Measurements from ENCODE around the gene DCAF7.

DCAF7 gene

DNA sequence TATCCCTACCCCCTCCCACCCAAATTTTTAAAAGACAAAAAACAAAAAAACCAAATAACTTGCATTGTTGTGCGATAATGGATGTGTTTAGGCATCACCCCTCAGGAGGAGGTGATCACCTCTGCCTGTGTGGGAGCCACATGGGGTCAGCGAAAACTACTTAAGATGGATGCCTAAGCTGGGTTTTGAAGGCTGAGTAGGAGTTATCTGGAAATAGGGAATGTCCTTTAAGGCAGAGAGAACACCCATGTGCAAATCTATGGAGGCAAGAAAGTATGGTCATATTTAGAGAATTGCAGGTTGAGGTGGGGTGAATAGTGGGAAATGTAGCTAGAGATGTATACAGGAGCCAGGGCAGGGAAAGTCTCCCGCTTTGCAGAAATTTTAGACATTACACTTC is 44.9 kb downstream of the DCAF7 start:
- DNase-seq, result no peak

DNA sequence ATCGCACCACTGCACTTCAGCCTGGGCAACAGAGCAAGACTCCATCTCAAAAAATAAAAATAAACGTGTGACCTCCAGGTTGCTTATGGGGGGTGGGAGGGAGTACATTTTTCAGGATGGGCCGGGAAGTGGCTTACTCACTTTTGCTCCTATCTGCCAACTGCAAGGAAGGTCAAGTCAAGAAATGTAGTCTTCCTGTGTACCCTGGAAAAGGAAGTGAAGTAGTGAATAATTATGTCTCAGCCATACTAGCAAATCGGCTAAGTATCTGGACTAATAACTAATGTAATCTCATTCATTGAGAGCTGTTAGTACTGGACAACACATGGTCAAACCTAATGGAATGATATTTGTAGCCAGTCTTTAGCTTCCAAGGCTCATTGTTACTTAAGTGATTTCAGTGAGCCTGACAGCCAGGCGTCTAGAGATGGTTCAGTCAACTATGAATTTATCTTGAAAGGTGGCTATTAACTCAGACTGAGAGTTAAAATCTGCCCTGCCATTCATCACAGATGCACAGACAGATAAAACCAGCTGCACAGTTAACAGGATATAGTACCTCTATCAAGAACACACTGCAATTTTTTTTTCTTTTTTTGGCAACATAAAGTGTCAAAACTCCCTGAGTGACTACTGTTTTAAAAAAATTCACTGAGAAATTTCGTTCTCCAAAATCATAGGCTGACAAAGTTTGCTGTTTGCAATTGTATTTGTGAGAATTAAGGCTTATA is 46.7 kb downstream of the DCAF7 start:
- DNase-seq, result no peak

DNA sequence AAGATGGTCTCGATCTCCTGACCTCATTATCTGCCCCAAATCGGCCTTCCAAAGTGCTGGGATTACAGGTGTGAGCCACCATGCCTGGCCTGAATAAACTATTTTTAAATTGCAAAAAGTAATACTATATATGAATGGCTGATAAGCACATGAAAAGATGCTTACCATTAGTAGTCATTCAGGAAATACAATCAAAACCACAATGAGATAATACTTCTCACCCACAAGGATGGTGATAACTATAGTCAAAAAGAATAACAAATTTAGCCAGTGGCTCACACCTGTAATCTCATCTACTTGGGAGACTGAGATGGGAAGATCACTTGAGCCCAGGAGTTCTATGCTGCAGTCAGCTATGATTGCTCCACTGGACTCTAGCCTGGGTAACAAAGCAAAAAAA is 48.0 kb downstream of the DCAF7 start:
- DNase-seq, result no peak

DNA sequence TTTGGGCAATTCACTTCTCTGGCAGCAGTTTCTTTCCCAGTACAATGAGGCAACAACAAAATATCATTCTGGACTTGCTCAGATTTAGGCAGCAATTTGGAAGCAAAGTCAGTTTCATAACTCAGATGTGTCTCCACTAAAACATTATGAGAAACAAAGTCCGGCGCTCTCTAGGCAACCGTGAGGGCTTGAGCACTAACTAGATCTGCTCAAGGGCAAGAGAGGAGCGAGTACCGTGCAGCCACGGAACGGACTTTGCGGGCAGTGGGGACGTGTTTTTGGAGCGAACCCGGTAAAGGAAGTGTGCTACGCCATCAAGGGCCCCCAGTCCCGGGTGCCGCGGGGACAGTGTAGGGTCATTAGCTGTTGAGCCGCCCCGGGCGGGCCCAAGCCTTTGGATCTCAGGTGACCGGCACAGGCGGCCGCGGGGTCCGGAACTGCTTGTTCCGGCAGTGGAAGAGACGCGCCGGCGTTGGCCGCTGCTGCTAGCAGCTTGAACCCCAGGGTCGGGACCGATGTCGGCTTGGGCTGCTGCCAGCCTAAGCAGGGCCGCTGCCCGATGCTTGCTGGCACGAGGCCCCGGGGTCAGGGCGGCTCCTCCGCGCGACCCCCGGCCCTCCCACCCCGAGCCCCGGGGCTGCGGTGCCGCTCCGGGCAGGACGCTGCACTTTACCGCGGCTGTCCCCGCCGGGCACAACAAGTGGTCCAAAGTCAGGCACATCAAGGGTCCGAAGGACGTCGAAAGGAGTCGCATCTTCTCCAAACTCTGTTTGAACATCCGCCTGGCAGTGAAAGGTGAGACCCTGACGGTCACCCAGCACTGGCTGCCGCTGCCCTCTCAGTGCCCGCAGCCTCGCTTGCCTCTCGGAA is 50.5 kb downstream of the DCAF7 start, which contains the start of gene TACO1:
TSS of gene TACO1 (plus strand) at position 327 of the 870 bp plus-strand sequence. CDS start at position 516, 189 bp downstream.
- peak; percentile 74 for DNase-seq

DNA sequence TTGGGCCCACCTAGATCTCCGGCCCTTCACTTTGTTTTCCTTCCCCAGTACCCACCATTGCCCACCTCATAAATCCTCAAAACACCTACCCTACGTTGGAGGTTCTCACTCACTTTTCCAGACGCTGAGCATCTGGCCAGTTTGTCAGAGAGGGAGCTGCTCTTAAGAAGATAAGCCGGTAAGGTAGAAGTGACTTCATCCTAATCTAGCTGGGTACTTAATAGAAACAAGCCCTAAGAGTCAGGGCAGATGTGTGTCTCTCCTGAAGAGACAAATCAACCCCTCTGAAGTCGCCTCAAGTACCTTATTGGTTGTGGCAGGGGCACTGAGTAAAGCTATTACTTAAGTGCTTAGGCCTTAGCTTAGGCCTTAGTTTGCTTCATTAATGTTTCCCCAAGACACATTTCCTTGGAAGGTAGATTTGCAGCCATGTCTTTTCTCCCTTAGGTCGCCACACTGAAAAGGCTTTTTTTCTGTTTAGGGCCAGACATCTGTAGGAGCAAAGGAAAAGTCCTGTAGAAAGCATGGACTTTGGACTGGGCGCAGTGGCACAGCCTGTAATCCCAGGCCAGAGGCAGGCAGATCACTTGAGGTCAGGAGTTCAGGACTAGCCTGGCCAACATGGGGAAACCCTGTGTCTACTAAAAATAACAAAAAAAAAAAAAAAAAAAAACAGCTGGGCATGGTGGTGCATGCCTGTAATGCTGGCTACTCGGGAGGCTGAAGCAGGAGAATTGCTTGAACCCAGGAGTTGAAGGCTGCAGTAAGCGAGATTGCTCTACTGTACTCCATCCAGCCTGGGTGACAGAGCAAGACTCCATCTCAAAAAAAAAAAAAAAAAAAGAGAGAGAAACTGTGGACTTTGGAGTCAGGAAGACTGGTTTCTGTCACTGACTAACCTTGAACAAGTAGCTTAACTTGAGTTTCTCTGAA is 51.4 kb downstream of the DCAF7 start:
- no peak for DNase-seq

DNA sequence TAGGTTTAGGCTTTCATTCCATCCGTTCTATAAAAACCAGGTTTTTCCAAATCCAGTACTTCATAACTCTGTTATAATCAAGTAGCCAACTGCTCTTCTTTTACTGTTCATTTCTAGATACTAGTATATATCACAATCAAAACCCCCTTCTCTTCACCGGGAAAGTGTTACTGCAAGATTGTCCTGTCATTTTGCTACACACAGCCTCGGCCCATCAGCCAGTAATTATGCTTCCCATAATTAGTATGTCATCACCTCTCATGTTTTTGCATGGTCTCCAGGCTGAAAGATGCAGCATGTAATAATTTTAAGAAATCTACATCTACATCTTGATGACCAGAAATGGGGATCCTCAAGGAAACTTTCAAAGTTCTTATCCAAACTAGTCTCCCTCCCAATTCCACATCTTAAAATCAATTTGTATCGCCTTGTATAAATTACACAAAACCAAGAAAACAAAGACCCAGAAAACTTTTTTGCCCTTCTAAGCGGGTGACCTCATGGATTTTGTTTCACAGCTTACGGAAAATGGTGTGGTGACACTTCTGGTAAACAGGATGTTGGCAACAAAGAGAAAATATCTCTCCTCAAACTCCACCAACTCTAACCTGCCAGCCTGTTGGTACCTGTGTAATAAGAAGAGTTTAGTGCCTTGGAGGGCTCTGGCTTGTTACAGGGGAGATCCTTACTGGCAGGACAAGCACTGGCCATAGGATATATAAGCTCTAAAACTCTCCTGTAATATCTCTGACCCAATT is 59.7 kb downstream of the DCAF7 start:
- no peak for DNase-seq

DNA sequence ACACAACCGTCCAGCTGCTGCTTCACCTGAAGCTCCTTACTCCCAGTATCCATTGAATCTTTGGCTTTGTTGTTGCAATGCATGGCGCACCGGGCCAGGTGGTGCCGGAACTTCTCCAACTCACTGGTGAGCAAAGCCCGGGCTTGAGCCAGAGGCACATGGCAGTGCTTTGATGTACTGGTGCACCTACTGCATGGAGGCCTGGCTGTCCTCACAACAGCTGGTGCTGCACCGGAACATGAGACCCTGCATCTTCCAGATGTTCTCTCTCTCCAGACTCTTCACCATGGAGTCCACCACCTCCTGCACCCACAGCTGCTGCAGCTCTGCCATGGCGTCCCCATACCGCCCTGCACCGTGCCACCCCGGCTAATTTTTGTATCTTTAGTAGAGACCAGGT is 60.6 kb downstream of the DCAF7 start:
- DNase-seq, result no peak

DNA sequence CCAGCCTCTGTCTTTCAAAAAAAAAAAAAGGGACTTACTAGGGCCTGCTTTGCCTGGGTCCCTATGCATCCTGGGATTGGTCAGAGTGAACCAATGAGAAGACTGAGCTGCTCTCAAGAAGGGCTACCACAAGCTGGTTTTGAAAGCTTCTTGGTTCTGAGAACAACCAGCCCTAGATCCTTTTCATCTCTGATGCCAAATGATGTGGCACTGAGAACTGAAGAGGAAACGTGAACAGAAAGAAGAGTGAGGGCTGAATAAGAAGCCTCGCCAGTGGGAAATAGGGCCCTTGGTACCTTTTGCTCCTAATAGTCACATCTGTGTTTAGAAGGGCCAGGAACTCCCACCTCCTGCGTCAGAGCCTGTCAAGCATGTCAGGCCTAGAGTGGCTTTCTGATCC is 61.1 kb downstream of the DCAF7 start:
- no peak for DNase-seq

DNA sequence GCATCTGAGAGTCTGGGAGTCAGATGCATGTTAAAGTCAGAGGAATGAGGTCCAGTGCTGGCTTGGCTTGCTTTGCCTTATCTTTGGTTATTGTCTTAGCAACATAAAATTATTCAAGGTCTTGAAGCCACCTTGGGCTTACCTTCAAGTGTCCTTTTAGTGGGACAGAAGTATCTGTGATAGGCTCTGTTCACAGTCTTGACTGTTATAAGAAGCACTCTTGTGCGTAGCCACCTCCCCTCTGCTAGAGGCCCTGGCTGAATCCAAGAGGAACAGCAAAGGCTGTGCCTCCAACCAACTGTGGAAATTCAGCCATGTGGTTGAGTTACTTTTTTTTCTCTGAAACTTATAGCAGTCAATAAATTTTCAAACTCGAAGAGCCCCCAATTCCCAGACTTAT is 63.4 kb downstream of the DCAF7 start:
- DNase-seq, result no peak

DNA sequence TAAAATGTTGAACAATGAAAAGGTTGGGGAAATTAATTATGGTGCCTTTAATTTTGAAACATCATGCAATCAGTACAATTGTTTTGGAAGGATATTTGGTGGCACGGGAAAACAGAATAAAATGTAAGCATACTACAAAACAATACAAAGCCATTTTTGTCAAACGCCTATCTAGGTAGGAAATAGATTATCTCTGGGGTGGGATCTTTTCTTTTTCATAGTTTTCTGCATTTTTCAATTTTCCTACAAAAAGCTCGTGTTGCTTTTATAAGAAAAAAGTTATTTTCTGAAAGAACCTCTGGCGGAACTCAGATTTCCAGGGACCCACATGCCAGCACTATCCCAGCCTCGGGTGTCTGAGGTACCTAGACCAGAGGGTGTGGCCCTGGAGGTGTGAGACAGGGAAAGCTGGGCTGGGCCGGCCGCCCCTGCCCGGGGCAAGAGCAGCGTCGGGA is 71.0 kb downstream of the DCAF7 start:
- DNase-seq, result no peak

DNA sequence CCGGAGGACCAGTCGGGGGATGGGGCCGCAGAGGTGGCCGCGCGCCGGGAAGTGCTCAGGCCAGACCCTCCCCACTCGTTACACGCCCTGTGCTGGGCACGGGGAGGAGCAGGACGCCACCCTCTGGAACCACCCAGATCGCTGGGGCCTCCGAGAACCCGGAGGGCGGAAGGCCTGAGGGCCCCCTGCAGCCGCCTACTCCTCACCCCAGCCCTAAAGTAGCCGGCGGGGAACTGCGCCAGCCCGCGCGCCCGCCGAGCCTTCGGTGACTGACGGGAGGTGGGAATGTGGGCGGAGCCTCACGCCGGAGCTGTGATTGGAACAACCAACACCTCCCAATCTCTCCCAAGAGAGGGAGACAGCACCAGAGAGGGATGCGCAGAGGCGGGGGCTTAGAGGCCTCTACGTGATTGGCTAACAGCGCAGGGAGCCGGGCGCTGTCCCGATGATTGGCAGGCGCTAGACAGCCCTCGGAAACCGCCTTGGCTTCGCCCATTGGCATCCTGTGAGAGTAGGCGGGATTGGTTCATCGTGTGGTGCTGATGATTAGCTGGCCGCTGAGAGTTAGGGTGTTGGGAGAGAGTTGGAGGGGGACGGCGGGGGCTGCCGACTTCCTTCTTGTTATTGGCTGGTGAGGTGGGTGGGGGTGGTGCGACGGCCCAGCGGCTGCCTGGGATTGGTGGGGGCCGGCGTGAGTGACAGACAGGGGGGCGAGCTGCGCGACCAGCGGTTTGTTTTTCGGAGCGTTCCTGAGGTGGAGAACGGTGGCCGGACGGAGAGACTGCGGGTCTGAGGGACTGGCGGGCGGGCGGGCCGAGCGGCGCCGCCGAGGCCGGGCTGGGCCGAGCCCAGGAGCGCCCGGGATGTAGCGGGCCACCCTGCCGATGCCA is 71.7 kb downstream of the DCAF7 start, which contains the start of gene MAP3K3:
TSS of gene MAP3K3 (plus strand) at position 734 of the 890 bp plus-strand sequence. CDS start 343 bp downstream, outside the sequence.
- peak; percentile 99 for DNase-seq

DNA sequence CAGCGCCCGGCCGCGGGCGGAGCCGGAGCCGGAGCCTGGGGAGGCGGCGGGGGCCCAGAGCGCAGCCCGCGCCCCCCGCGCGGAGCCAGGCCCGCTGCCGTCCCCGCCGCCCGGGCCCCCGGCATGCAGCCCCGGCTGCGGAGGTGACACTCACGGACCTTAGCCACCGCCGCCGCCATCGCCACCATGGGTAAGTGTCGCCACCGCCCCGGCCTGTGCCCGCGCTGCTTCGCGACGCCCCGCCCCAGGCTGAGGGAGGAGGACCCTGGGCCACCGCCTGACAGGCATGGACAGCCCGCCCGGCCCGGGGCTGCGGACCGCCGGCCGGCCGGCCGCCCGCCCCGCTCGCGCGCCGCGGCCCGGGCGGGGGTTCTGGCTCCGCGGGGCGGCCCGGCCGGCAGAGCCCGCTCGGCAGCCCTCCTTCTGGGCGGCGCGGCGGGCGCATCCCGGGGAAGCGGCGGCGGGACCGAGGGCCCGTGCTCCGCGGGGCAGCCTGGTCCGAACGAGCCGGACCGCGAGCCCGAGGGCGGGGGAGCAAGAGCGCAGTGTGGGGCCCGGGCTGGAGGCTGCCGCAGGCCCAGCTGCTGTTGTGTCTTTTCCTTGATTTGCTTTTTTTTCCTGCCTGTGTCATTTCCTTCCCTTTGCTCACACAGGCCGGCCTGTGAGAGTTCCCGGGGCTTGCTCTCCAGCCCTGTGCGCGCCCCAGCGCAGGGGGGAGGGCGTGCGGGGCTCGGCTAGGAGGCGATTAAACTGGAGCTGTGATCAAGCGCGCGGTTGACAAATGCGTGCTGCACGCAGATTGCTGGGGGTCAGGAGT is 72.5 kb downstream of the DCAF7 start:
- DNase-seq, result peak; percentile 47

DNA sequence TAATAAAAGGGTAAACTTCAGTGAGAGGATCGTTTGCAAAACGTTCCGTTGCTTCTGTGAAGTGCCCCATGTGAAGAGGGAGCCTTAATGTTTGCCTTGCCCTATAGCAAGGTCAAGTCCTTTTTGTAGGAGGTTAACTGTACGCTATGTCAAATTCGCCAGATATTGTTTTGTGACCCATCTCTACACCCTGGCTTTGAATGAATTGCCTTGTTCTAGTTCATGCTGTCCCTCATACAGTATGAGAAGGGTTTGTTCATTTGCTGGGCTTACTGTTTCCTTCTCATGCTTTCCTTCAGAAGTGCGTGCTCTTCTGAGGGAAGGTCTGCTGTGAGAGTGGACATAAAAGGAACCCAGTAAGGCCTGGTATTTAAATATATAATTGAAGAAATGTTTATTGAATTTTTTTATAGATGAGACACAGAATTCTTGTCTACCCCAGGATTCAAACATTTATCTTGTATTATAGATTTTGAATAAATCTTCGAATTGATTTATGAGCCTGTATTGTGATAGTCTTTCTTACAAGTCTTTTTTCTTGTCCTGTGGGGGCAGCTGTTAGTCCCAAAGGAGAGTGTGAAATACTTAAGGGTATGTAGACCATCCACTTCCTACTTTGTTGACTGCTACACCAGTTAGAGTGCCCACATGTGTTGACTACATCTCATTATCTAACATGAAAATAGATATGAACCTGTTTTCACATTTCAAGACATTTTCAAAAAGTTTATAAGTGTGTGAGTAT is 73.7 kb downstream of the DCAF7 start:
- no peak for DNase-seq

DNA sequence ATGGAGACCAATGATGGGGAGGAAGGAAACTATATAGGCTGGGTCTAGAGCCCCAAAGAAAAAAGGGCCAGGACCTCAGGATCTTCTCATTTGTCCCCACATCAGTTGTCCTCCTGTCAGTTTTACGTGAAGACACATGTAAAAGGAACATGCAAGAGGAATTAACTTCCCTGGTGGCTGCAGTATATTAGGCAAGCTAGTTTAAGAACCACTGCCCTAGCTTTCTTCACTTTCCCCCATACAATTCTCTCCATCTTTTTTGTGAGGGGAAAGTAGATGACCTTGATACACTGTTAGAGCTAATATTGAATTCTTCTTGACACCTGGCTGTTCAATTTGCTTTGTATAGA is 74.2 kb downstream of the DCAF7 start:
- DNase-seq, result no peak

DNA sequence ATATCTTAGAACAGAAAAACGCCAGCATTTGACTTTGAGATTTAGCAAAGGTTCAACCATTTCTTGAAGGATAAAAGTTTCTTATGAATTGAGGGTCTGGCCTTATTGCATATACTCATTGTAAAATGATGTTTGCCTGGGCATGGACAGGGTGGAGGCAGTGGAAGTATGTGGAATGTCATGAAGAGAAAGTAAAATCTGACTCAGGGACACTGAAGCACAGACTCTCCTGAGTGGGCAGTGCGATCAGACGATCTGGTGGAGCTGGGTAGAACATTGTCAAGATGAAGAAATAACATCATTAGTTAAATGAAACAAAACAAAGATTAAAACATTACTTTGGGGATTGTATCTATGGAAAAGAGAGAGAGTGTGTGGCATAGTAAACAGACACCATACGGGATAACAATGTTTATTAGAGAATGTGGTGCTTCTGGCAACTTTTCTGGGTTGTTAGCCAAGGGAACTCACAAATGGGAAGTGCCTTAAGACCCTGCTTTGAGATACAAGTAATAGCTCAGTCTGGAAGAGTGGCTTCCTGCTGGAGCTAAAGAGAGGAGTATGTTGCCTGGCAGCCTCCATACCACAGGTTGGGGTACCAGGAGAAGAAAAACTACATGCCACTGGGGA is 76.4 kb downstream of the DCAF7 start:
- no peak for DNase-seq

DNA sequence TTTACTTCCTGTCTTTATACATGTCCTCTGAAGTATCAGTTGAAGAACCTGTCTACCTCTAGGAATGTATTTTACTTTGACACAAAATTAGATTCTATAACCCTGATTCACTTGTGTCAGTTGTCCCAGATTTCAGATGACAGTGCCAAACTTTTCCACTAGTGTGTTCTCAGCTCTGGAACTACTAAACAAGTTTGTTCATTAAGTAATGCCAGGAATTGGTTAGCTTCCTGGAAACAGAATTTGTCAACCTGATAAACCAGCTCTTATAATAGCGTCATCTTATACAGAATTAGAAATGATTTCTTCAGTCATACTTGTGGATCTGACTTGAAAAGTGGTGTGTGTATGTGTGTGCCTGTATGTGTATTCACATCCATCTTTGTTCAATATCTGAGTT is 79.3 kb downstream of the DCAF7 start:
- DNase-seq, result no peak

DNA sequence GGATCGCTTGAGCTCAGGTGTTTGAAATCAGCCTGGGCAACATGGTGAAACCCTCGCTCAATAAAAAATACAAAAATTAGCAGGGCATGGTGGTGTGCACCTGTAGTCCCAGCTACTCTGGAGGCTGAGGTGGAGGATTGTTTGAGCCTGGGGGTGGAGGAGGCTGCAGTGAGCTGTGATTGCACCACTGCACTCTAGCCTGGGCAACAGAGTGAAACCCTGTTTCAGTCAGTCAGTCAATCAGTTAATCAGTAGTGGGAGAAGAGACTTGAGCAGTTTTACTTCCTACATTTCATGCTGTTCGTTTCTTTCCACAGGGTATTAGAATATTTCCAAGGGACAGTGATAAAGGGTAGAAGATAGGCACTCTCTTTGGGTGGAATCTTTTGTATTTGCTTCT is 80.8 kb downstream of the DCAF7 start:
- DNase-seq, result no peak

DNA sequence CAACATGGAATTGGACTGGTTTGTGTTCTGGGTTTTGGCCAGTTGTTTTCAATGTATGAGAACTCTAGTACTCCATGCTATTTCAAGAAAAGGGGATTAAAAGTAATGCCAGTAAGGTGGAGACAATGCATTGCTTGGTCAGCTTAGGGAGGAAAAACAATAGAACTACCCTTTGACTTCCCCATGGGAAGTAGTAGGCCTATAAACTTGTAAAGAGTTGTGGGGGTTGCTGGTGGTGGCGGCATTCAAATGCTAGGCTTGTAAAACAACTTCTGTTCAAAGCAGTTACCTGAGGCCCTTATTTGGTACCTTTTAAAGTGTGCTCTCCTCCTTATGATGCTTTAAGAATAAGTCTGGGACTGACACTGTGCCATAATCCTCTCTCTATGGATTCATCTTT is 81.3 kb downstream of the DCAF7 start:
- no peak for DNase-seq

DNA sequence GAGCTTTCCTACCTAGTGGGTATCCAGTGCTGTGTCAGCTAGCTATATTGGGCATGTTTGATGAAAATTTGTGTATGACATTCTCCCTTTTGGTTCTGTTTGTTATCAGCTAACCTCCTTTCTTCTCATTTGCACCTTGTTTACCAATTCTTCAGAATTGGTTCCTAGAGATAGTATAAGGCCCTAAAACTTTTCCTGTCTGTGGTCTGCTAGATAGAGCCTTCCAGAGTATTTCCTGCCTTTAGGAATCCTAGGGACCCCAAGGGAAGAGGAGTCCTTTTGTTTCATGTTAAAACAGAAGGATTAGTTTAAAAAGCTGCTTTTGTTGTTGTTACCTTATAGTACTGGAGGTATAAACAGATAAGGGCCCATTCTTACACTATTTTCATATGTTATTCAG is 83.5 kb downstream of the DCAF7 start:
- DNase-seq, result no peak

Data from NCI-H2171 (cell line).